Activated CD4-positive, alpha-beta T cell treated with anti-CD3 and anti-CD28 coated beads, Interleukin-2, amount 50 U/mL, for 48 hours (primary cell): Measurements from ENCODE around the gene S100A3.
A peak's percentile ranks its signal among the peaks of the same experiment; 100 is the strongest.
"Not testable (repeated sequence)": the region's sequence is repeated elsewhere in the genome, so short reads cannot be mapped to it uniquely, and the experiment has no call there.

Experiments used
- DNase-seq, 2 experiments: peaks; one replicate each; pipeline ENCODE4 v3.0.0-alpha.2; 2020

The S100A3 gene

GRCh38 chr1:153568367-153569099, 19.5 kb upstream of the S100A3 start:
- DNase-seq: peak; percentile 90 to 93

GRCh38 chr1:153567621-153568366, 18.7 kb upstream of the S100A3 start:
- DNase-seq: peak; percentile 62 to 70

GRCh38 chr1:153566414-153567371, 17.6 kb upstream of the S100A3 start:
- DNase-seq: peak; percentile 89 to 94

GRCh38 chr1:153565529-153566374, 16.7 kb upstream of the S100A3 start, which contains the start of gene S100A2:
Gene S100A2 (minus strand): TSS chr1:153565844. CDS start chr1:153563877, 1,967 bp downstream.
- peak; percentile 66 to 75 for DNase-seq

GRCh38 chr1:153563991-153564390, 14.9 kb upstream of the S100A3 start:
- DNase-seq: no peak

- no peak for DNase-seq
Measured at GRCh38 chr1:153563483-153563901, 14.4 kb upstream of the S100A3 start.

GRCh38 chr1:153562021-153562420, 13.0 kb upstream of the S100A3 start:
- DNase-seq: not testable (repeated sequence)

- DNase-seq: no peak
Measured at GRCh38 chr1:153561466-153561985, 12.5 kb upstream of the S100A3 start.

- no peak for DNase-seq
Measured at GRCh38 chr1:153560771-153561465, 11.9 kb upstream of the S100A3 start.

- DNase-seq: no peak
Measured at GRCh38 chr1:153560241-153560640, 11.2 kb upstream of the S100A3 start.

- DNase-seq: no peak
Measured at GRCh38 chr1:153557877-153558276, 8.8 kb upstream of the S100A3 start.

- DNase-seq: no peak
Measured at GRCh38 chr1:153556348-153556747, 7.3 kb upstream of the S100A3 start.

GRCh38 chr1:153553830-153554541, 4.9 kb upstream of the S100A3 start:
- no peak for DNase-seq

- DNase-seq: no peak
Measured at GRCh38 chr1:153553096-153553495, 4.0 kb upstream of the S100A3 start.

- no peak for DNase-seq
Measured at GRCh38 chr1:153552335-153552734, 3.3 kb upstream of the S100A3 start.

- no peak for DNase-seq
Measured at GRCh38 chr1:153550827-153551500, 1.9 kb upstream of the S100A3 start.

- no peak for DNase-seq
Measured at GRCh38 chr1:153550398-153550758, 1.3 kb upstream of the S100A3 start.

GRCh38 chr1:153549741-153550397, 811 bp upstream of the S100A3 start:
- DNase-seq: no peak
